Lower lobe of right lung (tissue), 2 donors: ENCODE data around the gene INPP1. TPM values are rescaled to one million over a fixed set of nuclear protein-coding genes. Genes with fewer than 3 reads are reported as not detected.
A peak's percentile ranks its signal among the peaks of the same experiment; 100 is the strongest.

Experiments used
- ATAC-seq, 2 donors: fragments of 200-7000 bp; cut with Tn5 transposase; one replicate each; pipeline ENCODE4 v1.9.1; 2020 to 2022; ENCODE audit warnings: mild to moderate bottlenecking in 2 of 2, moderate library complexity in 2 of 2
- DNase-seq: peaks from one replicate; pipeline ENCODE4 v3.0.0-alpha.2; 2020
- H3K27ac ChIP-seq: fragments of 200-600 bp; one replicate; pipeline ENCODE4 v1.8.0; 2022
- H3K27me3 ChIP-seq: fragments of 200-600 bp; one replicate; pipeline ENCODE4 v1.8.0; 2022; ENCODE audit warnings: low read depth
- H3K36me3 ChIP-seq: fragments of 200-600 bp; one replicate; pipeline ENCODE4 v1.8.0; 2022; ENCODE audit warnings: mild to moderate bottlenecking
- H3K4me1 ChIP-seq: fragments of 200-600 bp; one replicate; pipeline ENCODE4 v1.8.0; 2022
- H3K4me3 ChIP-seq: fragments of 200-600 bp; one replicate; pipeline ENCODE4 v1.8.0; 2022; ENCODE audit warnings: mild to moderate bottlenecking
- H3K9me3 ChIP-seq: fragments of 200-600 bp; one replicate; pipeline ENCODE4 v1.8.0; 2022
- intact Hi-C: fragments of 100-400 bp; cut with DNase I; formaldehyde crosslinking; loops from one replicate; pipeline ENCODE4 v1.11.0; 2022
- total RNA-seq: library from RNA; stranded (reverse); fragmentation: NEBNext Ultra II Directional; extraction: Animal tissue kit (Norgen Biotek cat#: 25700); gene quantifications from one replicate; pipeline ENCODE4 v1.2.1, GENCODE V29; 2021
- TF ChIP-seq, protein P1 (sequence below): fragments of 200-600 bp; IDR thresholded peaks from one replicate; pipeline ENCODE4 v1.8.0; 2022; ENCODE audit warnings: antibody characterized with exemption, mild to moderate bottlenecking
- donor health status: DM: no; HTN: yes; CAD: no; lungs with severe emphysema.

The INPP1 gene
- total RNA-seq, 1 donor from 2014 or later = 23.4 TPM

DNA sequence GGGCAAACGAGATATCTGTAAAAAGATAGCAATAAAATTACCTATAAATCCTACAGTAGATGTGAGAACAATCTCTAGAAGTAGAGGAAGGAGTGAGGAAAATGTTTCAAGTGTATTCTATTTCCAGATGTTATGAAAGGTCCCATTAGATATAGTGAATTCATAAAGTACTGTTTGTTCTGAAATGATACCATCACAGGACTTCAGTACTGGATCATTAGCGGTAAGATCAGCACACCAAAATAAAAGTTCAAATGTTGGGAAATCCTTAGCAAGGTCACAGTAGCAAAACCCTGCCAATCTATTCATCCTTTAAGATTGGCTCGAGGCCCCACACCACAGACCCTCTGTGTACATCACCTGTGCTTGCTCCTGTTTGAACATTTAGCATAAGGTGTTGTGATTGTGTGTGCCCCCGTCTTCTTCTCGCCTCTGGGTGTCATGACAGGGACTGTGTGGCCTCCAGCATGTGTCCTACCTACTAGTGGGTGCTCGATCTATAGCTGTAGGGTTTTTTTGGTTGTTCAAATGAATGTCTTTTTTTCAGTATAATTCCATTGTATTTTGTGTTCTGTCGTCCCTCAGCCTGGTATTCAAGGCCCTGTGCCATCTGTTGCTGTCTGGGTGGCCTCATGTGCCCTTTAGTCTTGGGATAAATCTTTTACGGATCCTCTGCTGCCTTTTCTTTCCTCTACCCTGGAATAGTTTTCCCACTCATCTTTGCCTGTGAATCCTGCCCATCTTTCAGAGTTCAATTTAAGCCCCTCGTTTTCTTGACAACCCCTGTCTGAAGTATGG lies 73.9 kb downstream of the INPP1 start:
- H3K4me1 ChIP-seq = peaks cover 45% of the 10 kb centered on the region
- no peak for ATAC-seq
- intact Hi-C loops = no loop called here
- H3K27me3 ChIP-seq = no peaks in the 10 kb centered on the region
- TF ChIP-seq, protein P1, sequence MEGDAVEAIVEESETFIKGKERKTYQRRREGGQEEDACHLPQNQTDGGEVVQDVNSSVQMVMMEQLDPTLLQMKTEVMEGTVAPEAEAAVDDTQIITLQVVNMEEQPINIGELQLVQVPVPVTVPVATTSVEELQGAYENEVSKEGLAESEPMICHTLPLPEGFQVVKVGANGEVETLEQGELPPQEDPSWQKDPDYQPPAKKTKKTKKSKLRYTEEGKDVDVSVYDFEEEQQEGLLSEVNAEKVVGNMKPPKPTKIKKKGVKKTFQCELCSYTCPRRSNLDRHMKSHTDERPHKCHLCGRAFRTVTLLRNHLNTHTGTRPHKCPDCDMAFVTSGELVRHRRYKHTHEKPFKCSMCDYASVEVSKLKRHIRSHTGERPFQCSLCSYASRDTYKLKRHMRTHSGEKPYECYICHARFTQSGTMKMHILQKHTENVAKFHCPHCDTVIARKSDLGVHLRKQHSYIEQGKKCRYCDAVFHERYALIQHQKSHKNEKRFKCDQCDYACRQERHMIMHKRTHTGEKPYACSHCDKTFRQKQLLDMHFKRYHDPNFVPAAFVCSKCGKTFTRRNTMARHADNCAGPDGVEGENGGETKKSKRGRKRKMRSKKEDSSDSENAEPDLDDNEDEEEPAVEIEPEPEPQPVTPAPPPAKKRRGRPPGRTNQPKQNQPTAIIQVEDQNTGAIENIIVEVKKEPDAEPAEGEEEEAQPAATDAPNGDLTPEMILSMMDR = no peak
- H3K9me3 ChIP-seq = no peaks in the 10 kb centered on the region
- H3K27ac ChIP-seq = peak overlapping the region; percentile 32
- H3K36me3 ChIP-seq = no peaks in the 10 kb centered on the region
- no peak for DNase-seq
- H3K4me3 ChIP-seq = no peak overlapping the region

DNA sequence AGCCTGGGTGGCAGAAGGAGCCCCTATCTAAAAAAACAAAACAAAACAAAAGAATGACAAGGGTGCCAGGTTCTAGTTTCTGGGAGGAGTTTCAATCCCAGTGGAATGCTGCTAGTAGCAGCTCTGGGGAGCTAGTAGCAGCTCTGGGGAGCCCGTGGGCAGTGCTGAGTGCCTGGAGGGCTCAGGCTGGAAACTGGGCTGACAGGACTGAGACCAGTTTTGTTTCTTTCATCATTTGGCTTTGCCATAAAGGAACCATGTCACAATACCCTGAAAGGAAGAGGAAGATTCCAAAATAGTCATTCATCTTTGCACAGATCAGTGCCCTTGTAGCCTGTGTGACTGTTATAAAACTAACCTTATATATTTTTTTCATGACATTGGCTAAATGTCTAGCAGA lies 75.3 kb downstream of the INPP1 start:
- TF ChIP-seq, protein P1 = no peak
- intact Hi-C loops = no loop called here
- Histone ChIP-seq H3K36me3 (no peaks in the 10 kb centered on the region), H3K27me3 (no peaks in the 10 kb centered on the region), H3K4me1 (peaks cover 37% of the 10 kb centered on the region), H3K4me3 (no peak overlapping the region), H3K9me3 (no peaks in the 10 kb centered on the region), H3K27ac (peak overlapping the region; percentile 33)
- no peak for DNase-seq
- ATAC-seq = peak in 1 of 2 donors; percentile 23

DNA sequence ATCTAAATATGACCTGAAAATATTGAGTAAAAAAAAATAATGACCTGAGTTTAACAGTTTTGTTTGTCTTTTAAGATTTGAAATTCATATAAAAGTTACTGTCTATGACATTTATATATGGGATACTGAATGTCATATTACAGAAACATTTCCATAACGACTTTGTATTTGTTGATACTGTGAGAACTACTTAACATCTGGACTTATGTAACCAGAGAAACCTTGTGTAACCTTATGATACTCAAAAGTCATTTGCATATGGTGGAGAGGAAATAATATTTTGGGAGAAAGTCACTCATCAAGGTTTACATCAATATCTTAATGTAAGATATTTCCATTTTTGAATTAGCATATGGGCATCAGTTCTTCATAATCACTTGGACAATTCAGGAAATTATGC lies 77.4 kb downstream of the INPP1 start:
- TF ChIP-seq, protein P1 = no peak
- H3K27me3 ChIP-seq = no peaks in the 10 kb centered on the region
- intact Hi-C loops = no loop called here
- no peaks in the 10 kb centered on the region for H3K9me3 ChIP-seq
- ATAC-seq (no peak), DNase-seq (no peak)
- peaks cover 35% of the 10 kb centered on the region for H3K4me1 ChIP-seq
- no peaks in the 10 kb centered on the region for H3K36me3 ChIP-seq
- no peak overlapping the region for H3K4me3 ChIP-seq
- no peak overlapping the region for H3K27ac ChIP-seq

Other genes with a start within 250 kb of the INPP1 start
- gene HIBCH, start 23.8 kb upstream of the INPP1 start, total RNA-seq = 24.3 TPM
- 50.5 TPM for gene MFSD6, start 64.8 kb downstream of the INPP1 start, total RNA-seq
- gene NEMP2, start 191.1 kb downstream of the INPP1 start, total RNA-seq = 9.5 TPM